Fibroblast of upper back skin (primary cell): Measurements from ENCODE around the gene ARHGDIG.
"Not testable (repeated sequence)": the region's sequence is repeated elsewhere in the genome, so short reads cannot be mapped to it uniquely, and the experiment has no call there.

ENCODE experiments used
- DNase-seq: peaks from one replicate; pipeline ENCODE4 v3.0.0-alpha.2; 2013

The ARHGDIG gene

GRCh38 chr16:280552-280951 lies at the start of gene ARHGDIG:
Gene ARHGDIG, plus strand, starts transcription at chr16:280591. Its CDS starts 90 bp downstream, at chr16:280681.
- DNase-seq: no peak

GRCh38 chr16:230949-231348 lies 49.4 kb upstream of the ARHGDIG start:
- DNase-seq: no peak

DNA sequence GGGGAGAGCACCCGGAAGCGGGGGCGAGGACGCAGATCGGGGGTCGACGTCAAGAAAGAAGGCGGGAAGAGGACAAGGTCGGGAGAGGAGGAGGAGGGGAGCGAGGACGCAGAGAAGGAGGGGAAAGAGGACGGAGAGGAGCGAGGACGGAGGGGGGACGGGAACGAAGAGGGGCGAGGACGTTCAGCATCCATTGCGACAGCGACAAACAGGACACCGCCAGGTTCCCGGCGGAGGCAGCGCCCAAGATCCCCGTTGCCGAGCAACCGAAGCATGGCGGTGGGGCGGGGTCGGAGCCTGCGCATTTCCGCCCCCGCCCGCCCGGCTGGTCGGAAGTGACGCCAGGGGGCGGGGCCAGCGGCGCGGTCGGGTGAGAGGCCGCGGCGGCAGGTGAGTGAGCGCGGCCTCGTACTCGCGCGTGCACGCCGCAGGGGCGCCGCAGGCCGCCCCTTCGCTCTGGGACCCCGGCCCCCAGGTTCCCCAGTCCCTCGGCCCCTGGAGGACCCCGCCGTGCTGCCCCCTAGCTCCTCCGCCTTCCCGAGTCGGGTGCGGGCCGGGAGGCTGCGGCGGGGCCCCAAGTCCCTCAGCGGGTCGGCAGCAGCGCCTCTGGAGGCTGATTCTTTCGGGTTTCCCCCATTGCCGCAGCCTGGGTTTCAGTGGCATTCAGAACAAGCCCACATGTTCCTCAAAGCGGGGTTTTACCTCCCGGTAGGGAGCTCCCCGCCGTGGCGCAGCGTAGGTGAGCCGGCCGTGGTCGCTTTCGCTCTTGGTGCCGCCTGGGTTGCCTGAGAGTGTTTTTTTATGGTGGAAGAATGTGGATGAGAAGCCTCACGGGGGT lies 45.7 kb upstream of the ARHGDIG start, which contains the start of gene FAM234A:
FAM234A (plus strand) TSS at position 354 of the 838 bp plus-strand sequence. CDS start 19,593 bp downstream, outside the sequence.
- DNase-seq: peak; percentile 86

GRCh38 chr16:239948-240277 lies 40.5 kb upstream of the ARHGDIG start:
- no peak for DNase-seq

- DNase-seq: no peak
These were observed 39.8 kb upstream of the ARHGDIG start for GRCh38 chr16:240559-240958.

DNA sequence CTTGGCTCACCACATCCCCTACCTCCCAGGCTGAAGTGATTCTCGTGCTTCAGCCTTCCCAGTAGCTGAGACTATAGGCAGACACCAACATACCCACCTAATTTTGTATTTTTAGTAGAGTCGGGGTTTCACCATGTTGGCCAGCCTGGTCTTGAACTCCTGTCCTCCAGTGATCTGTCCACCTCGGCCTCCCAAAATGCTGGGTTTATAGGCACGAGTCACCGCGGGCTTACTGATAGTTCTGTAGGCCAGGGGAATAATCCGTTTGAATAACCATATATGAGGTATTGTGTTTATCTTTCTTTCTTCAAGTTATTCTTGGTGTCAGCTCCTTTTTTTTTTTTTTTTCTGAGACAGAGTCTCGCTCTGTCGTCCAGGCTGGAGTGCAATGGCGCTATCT lies 38.1 kb upstream of the ARHGDIG start:
- DNase-seq: no peak

DNA sequence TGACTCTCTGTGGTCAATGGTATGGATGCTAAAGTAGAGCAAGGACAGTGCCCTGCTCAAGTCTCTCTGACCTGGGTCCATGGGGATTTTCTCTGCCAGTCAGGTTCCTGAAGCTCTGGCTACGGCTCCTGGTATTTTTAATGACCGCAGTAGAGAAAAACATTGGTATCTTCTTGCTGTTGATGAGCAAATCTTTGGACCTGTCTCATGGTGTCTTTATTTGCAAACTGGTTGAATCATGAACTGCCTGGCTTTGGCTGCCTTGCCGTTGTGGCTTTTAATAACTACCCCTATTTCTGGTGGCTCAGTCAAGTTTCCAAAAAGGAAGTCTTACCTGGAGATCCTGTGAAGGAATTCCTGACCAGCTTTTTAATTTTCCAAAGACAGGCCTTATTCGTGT lies 37.0 kb upstream of the ARHGDIG start:
- no peak for DNase-seq

- DNase-seq: no peak
These were observed 35.3 kb upstream of the ARHGDIG start for GRCh38 chr16:245105-245504.

- DNase-seq: no peak
These were observed 33.4 kb upstream of the ARHGDIG start for GRCh38 chr16:247027-247426.

DNA sequence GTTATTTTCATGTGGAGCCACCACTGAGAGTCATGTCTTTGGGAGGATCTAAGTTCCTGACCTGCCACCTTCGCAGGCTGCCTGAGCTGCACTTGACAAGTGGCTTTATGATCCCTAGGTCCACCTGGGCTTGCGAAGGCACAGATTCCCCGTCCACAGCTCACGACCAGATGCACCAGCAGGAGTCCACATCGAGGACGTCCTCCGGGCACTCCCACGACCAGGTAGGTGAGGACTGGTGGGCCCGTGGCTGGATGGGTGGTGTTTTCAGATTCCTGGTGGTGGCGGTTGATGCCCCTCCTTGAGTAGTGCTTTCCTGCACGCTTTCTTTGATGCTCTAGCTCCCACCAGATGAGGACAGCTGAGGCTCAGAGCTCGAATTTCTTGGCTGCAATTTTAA lies 31.0 kb upstream of the ARHGDIG start:
- no peak for DNase-seq

GRCh38 chr16:252366-253337 lies 27.7 kb upstream of the ARHGDIG start:
- no peak for DNase-seq

DNA sequence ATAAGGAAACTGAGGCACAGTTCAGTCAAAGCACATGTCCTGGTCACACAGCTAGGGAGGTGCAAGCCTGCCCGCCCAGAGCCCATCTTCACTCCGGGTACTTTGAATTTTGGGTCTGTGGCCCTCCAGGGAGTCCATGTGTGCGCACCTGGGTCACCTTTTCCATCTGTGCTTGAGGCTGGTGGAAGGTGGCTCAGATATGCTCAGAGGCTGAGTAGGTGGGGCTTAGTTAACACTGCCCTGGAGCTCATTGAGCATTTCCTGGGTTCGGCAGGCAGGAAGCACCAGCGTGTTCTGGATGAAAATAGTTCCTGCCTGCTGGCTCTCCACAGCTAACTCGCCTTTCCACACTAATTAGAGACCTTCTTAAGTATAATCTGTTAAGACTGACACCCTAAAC lies 26.6 kb upstream of the ARHGDIG start:
- no peak for DNase-seq

- no peak for DNase-seq
These were observed 25.9 kb upstream of the ARHGDIG start for GRCh38 chr16:254461-254860.

- no peak for DNase-seq
These were observed 25.2 kb upstream of the ARHGDIG start for GRCh38 chr16:255183-255582.

- not testable (repeated sequence) for DNase-seq
These were observed 22.3 kb upstream of the ARHGDIG start for GRCh38 chr16:258091-258490.

DNA sequence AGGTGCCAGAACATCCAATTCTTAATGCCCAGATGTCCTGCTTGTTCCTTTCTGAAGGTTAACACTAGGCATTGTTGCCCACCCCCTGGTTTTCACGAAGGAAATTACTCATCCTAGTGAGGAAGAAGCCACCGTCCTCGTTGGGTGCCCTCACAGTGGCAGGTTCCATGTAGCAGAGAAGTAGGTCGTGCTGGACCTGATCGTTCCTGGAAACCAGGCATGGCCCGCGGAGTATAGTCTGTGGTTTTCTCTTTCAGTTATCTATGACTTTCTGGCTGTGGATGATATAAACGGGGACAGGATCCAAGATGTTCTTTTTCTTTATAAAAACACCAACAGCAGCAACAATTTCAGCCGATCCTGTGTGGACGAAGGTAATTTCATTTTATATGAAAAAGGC lies 21.2 kb upstream of the ARHGDIG start:
- DNase-seq: no peak

- DNase-seq: no peak
These were observed 20.6 kb upstream of the ARHGDIG start for GRCh38 chr16:259814-260253.

- DNase-seq: no peak
These were observed 20.1 kb upstream of the ARHGDIG start for GRCh38 chr16:260326-260725.

DNA sequence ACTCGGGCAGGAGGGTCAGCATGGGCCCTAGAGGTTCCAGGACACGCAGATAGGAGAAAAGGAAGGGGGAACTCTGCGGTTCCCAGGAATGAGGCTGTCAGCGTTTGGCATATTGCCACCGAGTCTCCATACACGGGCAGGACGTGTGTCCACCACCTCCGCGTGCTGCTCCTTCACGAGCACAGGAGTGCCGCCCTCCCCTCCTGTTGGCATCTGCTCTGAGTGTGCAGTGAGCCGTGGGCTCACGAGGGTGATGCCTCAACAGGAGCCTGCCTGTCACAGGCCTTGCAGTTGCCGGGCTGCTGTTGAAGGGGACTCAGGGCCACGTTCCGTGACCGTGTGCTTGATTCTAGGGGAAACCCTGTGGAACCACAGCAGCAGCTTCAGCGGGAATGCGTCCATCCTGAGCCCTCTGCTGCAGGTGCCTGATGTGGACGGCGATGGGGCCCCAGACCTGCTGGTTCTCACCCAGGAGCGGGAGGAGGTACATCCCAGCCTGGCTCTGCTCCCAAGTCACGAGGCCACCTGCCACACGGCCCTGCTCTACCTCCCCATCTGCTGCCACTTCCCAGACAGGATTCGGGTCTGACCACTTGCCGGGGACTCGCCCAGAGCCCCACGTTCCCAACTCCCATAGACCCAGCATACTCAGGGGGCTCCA lies 19.2 kb upstream of the ARHGDIG start:
- DNase-seq: no peak

DNA sequence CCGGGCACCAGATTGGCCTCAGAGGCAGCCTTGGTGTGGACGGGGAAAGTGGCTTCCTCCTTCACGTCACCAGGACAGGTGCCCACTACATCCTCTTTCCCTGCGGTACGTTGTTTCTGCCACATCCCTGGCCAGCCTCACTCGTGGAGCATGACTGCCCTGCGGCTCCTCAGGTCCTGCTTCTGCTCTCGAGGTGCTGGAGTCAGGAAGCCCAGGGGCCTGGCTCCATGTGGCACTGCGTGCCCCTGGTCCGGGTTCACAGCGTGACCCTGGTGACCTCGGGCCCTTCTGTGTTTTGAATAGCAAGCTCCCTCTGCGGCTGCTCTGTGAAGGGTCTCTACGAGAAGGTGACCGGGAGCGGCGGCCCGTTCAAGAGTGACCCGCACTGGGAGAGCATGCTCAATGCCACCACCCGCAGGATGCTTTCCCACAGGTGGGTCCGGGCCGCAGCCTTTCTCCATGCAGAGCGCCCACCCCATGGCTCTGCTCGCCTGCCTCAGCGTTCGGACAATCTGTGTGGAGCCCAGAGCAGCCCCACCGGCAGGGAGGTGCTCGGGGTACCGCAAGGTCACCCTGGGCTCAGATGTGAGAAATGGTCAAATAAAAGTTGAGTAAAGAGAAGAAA lies 18.2 kb upstream of the ARHGDIG start:
- no peak for DNase-seq

DNA sequence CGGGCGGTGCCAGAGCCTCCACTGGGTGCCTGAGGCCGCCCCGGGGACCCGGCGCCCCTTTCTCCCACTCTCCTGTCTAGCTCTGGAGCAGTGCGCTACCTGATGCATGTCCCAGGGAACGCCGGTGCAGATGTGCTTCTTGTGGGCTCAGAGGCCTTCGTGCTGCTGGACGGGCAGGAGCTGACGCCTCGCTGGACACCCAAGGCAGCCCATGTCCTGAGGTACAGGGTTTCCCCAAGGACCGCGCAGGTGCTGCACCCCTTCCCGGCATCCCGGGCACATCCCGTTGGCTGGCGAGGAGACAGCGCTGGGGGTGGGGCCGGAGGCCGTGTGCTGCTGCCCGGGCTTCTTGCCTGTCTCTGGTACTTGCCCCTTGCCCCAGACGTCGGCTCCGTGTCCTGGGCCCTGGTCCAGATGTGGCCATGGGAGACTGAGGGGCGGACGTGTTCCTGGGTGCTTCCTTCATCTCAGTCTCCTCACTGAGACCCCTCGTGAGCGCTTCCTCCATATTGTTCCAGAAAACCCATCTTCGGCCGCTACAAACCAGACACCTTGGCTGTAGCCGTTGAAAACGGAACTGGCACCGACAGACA lies 17.1 kb upstream of the ARHGDIG start:
- DNase-seq: no peak

GRCh38 chr16:263944-264343 lies 16.4 kb upstream of the ARHGDIG start:
- no peak for DNase-seq
